ENCODE data around the gene LMTK2. TPM values are rescaled to one million over a fixed set of nuclear protein-coding genes. Genes with fewer than 3 reads are reported as not detected.

The LMTK2 gene
- total and polyA plus RNA-seq, 10 donors, result 1.3 to 22.8 (median 18.6) TPM

GRCh38 chr7:98066208-98066607 lies 40.5 kb upstream of the LMTK2 start:
- intact Hi-C loops (cut with DNase I; ENCODE audit: low total_unique reads), result no loop called here
- Histone ChIP-seq H3K4me1 (no peaks in the 10 kb centered on the region), H3K4me3 (no peak overlapping the region), H3K27ac (no peak overlapping the region), H3K36me3 (no peaks in the 10 kb centered on the region), H3K9me3 (peaks cover 0 to 14% (median 5%) of the 10 kb centered on the region in 8 donors), H3K27me3 (replicated peaks in 1 of 7) (peaks cover 0 to 35% (median 0%) of the 10 kb centered on the region in 7 donors)
- WGBS, 5 donors, result 74 to 96% (median 80%) methylated on average over 5 of the region's 5 CpGs
- no peak for TF ChIP-seq POLR2A (IDR thresholded peaks at IDR 0.05)
- TF ChIP-seq CTCF (IDR thresholded peaks at IDR 0.05 in 8 of 11, conservative IDR thresholded peaks at IDR 0.05 in 3 of 11), result no peak
- TF ChIP-seq POLR2AphosphoS5 (IDR thresholded peaks at IDR 0.05), result no peak
- DNase-seq, result no peak

GRCh38 chr7:98066934-98067507 lies 39.6 kb upstream of the LMTK2 start:
- DNase-seq, result no peak
- Histone ChIP-seq H3K27ac (no peak overlapping the region), H3K27me3 (replicated peaks in 1 of 7) (peaks cover 0 to 35% (median 0%) of the 10 kb centered on the region in 7 donors), H3K4me1 (no peaks in the 10 kb centered on the region), H3K36me3 (no peaks in the 10 kb centered on the region), H3K4me3 (no peak overlapping the region), H3K9me3 (peaks cover 0 to 14% (median 5%) of the 10 kb centered on the region in 8 donors)
- WGBS, 5 donors, result 67 to 79% (median 72%) methylated on average over 9 of the region's 9 CpGs
- TF ChIP-seq CTCF (IDR thresholded peaks at IDR 0.05 in 8 of 11, conservative IDR thresholded peaks at IDR 0.05 in 3 of 11), result no peak
- no peak for TF ChIP-seq POLR2AphosphoS5 (IDR thresholded peaks at IDR 0.05)
- no peak for TF ChIP-seq POLR2A (IDR thresholded peaks at IDR 0.05)
- intact Hi-C loops (cut with DNase I; ENCODE audit: low total_unique reads), result no loop called here

GRCh38 chr7:98073047-98073446 lies 33.6 kb upstream of the LMTK2 start:
- Histone ChIP-seq H3K27ac (no peak overlapping the region), H3K4me1 (no peaks in the 10 kb centered on the region), H3K36me3 (no peaks in the 10 kb centered on the region), H3K9me3 (peaks cover 0 to 12% (median 8%) of the 10 kb centered on the region in 8 donors), H3K27me3 (replicated peaks in 1 of 7) (peaks cover 0 to 22% (median 0%) of the 10 kb centered on the region in 7 donors), H3K4me3 (no peak overlapping the region)
- intact Hi-C loops (cut with DNase I; ENCODE audit: low total_unique reads), result no loop called here
- WGBS, 5 donors, result 92 to 94% (median 93%) methylated on average over 14 of the region's 14 CpGs
- no peak for DNase-seq
- TF ChIP-seq POLR2AphosphoS5 (IDR thresholded peaks at IDR 0.05), result no peak
- no peak for TF ChIP-seq CTCF (IDR thresholded peaks at IDR 0.05 in 8 of 11, conservative IDR thresholded peaks at IDR 0.05 in 3 of 11)
- no peak for TF ChIP-seq POLR2A (IDR thresholded peaks at IDR 0.05)

- WGBS, 5 donors, result 72 to 96% (median 91%) methylated on average over 2 of the region's 2 CpGs
- TF ChIP-seq CTCF (IDR thresholded peaks at IDR 0.05 in 8 of 11, conservative IDR thresholded peaks at IDR 0.05 in 3 of 11) (no peak), POLR2AphosphoS5 (IDR thresholded peaks at IDR 0.05) (no peak), POLR2A (IDR thresholded peaks at IDR 0.05) (no peak)
Measured at GRCh38 chr7:98075801-98076200, 30.9 kb upstream of the LMTK2 start.

More at GRCh38 chr7:98075801-98076200, 30.9 kb upstream of the LMTK2 start:
- Histone ChIP-seq H3K4me1 (no peaks in the 10 kb centered on the region), H3K27ac (no peak overlapping the region), H3K9me3 (peaks cover 0 to 12% (median 8%) of the 10 kb centered on the region in 8 donors), H3K27me3 (replicated peaks in 1 of 7) (peaks cover 0 to 24% (median 0%) of the 10 kb centered on the region in 7 donors), H3K36me3 (no peaks in the 10 kb centered on the region), H3K4me3 (no peak overlapping the region)
- DNase-seq, result no peak
- intact Hi-C loops (cut with DNase I; ENCODE audit: low total_unique reads), result no loop called here
